A673 (cell line): Measurements from ENCODE around the gene HPDL. TPM values are rescaled to one million over a fixed set of nuclear protein-coding genes. Genes with fewer than 3 reads are reported as not detected.

Source experiments
- BruUV-seq: library from RNA; stranded (reverse); fragments of 400-500 nt; replicated peaks from 2 replicates; lab custom pipeline; 2021; lab: Mats Ljungman, UMichigan
- CTCF ChIA-PET: fragments of 300-600 bp; sonication (Branson Sonifier 250); formaldehyde crosslinking; loops from one replicate; lab custom pipeline; 2022; ENCODE audit warnings: antibody characterized with exemption; lab: Charles Lee
- POLR2A ChIA-PET: fragments of 300-600 bp; sonication (Branson Sonifier 250); formaldehyde crosslinking; loops from one replicate; lab custom pipeline; 2022; ENCODE audit warnings: antibody characterized with exemption; ENCODE audit not compliant: low non-redundant PET; lab: Charles Lee
- DNase-seq: peaks from one replicate; pipeline ENCODE4 v3.0.0-alpha.2; 2015; ENCODE audit warnings: low spot score
- H3K27ac ChIP-seq: fragments of 200-600 bp; sonication (generic); 2 replicates; pipeline ENCODE4 v1.5.1; 2016; ENCODE audit warnings: mixed run types, low read depth, mild to moderate bottlenecking, mixed read lengths, antibody characterized with exemption, low read length; ENCODE audit not compliant: poor library complexity, severe bottlenecking
- H3K27me3 ChIP-seq: fragments of 200-600 bp; sonication (generic); replicated peaks from 2 replicates; pipeline ENCODE4 v1.6.1; 2017; ENCODE audit warnings: mixed run types, low read depth, mild to moderate bottlenecking, mixed read lengths, antibody characterized with exemption, low read length; ENCODE audit not compliant: insufficient read depth, poor library complexity
- H3K36me3 ChIP-seq: fragments of 200-600 bp; sonication (generic); 2 replicates; pipeline ENCODE4 v1.6.1; 2016; ENCODE audit warnings: mixed run types, mild to moderate bottlenecking, mixed read lengths, antibody characterized with exemption, low read length; ENCODE audit not compliant: insufficient read depth, poor library complexity, severe bottlenecking
- H3K4me1 ChIP-seq: fragments of 200-600 bp; sonication (generic); 2 replicates; pipeline ENCODE4 v1.6.1; 2017; ENCODE audit warnings: mixed run types, mild to moderate bottlenecking, mixed read lengths, antibody characterized with exemption, low read length; ENCODE audit not compliant: insufficient read depth, poor library complexity, severe bottlenecking
- H3K4me3 ChIP-seq: fragments of 200-600 bp; sonication (generic); 2 replicates; pipeline ENCODE4 v1.5.1; 2016; ENCODE audit warnings: low read depth, mixed run types, mild to moderate bottlenecking, mixed read lengths, low read length; ENCODE audit not compliant: poor library complexity, severe bottlenecking
- H3K9me3 ChIP-seq: fragments of 200-600 bp; sonication (generic); 2 replicates; pipeline ENCODE4 v1.6.1; 2016; ENCODE audit warnings: mixed run types, low read depth, mild to moderate bottlenecking, mixed read lengths, antibody characterized with exemption, low read length; ENCODE audit not compliant: poor library complexity, severe bottlenecking
- CTCF ChIP-seq: fragments of 300-800, 200-600 bp; sonication (generic); conservative IDR thresholded peaks from 2 replicates; pipeline ENCODE4 v1.5.1; 2017; ENCODE audit warnings: low read depth, mild to moderate bottlenecking, antibody characterized with exemption, low read length, moderate library complexity, mixed read lengths
- EZH2 ChIP-seq: fragments of 200-600 bp; sonication (generic); IDR thresholded peaks from 2 replicates; pipeline ENCODE4 v1.6.1; 2017; ENCODE audit warnings: borderline replicate concordance, low read depth, mild to moderate bottlenecking, mixed read lengths, antibody characterized with exemption, low read length; ENCODE audit not compliant: poor library complexity, severe bottlenecking
- intact Hi-C: fragments of 100-400 bp; cut with micrococcal nuclease; formaldehyde crosslinking; loops from one replicate; pipeline ENCODE4 v1.10.0; 2022; ENCODE audit not compliant: unreplicated experiment
- total RNA-seq: library from RNA; stranded (reverse); gene quantifications from 2 replicates; pipeline ENCODE4 v1.2.3, GENCODE V29; 2021

Gene HPDL
- total RNA-seq, 1 experiment from 2014 or later: 7.3 TPM

GRCh38 chr1:45351508-45351907 lies 24.8 kb downstream of the HPDL start:
- TF ChIP-seq EZH2: no peak
- TF ChIP-seq CTCF: no peak
- no peaks in the 10 kb centered on the region for H3K36me3 ChIP-seq
- DNase-seq: no peak
- no peak overlapping the region for H3K4me3 ChIP-seq
- ChIA-PET POLR2A (no interaction called here), CTCF (no interaction called here)
- no TSS peak for BruUV-seq
- no peak overlapping the region for H3K27ac ChIP-seq
- no peaks in the 10 kb centered on the region for H3K4me1 ChIP-seq
- intact Hi-C loops: loop anchor here (10.0 kb wide), 1 partner anchor 533 kb away; no protein-coding TSS in a partner anchor
- H3K9me3 ChIP-seq: no peaks in the 10 kb centered on the region
- no peaks in the 10 kb centered on the region for H3K27me3 ChIP-seq

GRCh38 chr1:45353685-45354084 lies 27.0 kb downstream of the HPDL start:
- Histone ChIP-seq H3K27ac (no peak overlapping the region), H3K27me3 (no peaks in the 10 kb centered on the region), H3K9me3 (no peaks in the 10 kb centered on the region), H3K36me3 (no peaks in the 10 kb centered on the region), H3K4me1 (no peaks in the 10 kb centered on the region), H3K4me3 (no peak overlapping the region)
- CTCF ChIA-PET: no interaction called here
- intact Hi-C loops: loop anchor here (10.0 kb wide), 1 partner anchor 531 kb away; no protein-coding TSS in a partner anchor
- no peak for DNase-seq
- TF ChIP-seq CTCF: no peak
- TF ChIP-seq EZH2: no peak
- no TSS peak for BruUV-seq
- POLR2A ChIA-PET: no interaction called here

- intact Hi-C loops: loop anchor here (5.0 to 10.0 kb wide), 2 partner anchors 217 to 530 kb away; no protein-coding TSS in a partner anchor
- no peak for TF ChIP-seq EZH2
- TF ChIP-seq CTCF: no peak
- POLR2A ChIA-PET: no interaction called here
- Histone ChIP-seq H3K27ac (no peak overlapping the region), H3K4me1 (no peaks in the 10 kb centered on the region), H3K4me3 (no peak overlapping the region), H3K27me3 (no peaks in the 10 kb centered on the region), H3K36me3 (no peaks in the 10 kb centered on the region), H3K9me3 (no peaks in the 10 kb centered on the region)
- DNase-seq: no peak
- CTCF ChIA-PET: no interaction called here
- no TSS peak for BruUV-seq
Observed at GRCh38 chr1:45354838-45355237, 28.1 kb downstream of the HPDL start.
